Ishikawa (cell line): ENCODE data around the gene NSL1.

Experiments
- CEBPB ChIP-seq: IDR thresholded peaks from 2 replicates; pipeline ENCODE4 v1.6.1; 2012
- CREB1 ChIP-seq: IDR thresholded peaks from 2 replicates; pipeline ENCODE4 v1.6.1; 2012; ENCODE audit warnings: low read depth
- EGR1 ChIP-seq: IDR thresholded peaks from 2 replicates; pipeline ENCODE4 v1.6.1; 2012
- EP300 ChIP-seq: IDR thresholded peaks from 2 replicates; pipeline ENCODE4 v1.6.1; 2012; ENCODE audit warnings: borderline replicate concordance
- FOXM1 ChIP-seq: IDR thresholded peaks from 2 replicates; pipeline ENCODE4 v1.6.1; 2012; ENCODE audit warnings: low read depth, borderline replicate concordance
- NFIC ChIP-seq: IDR thresholded peaks from 2 replicates; pipeline ENCODE4 v1.6.1; 2012
- RAD21 ChIP-seq: IDR thresholded peaks from 2 replicates; pipeline ENCODE4 v1.6.1; 2012; ENCODE audit warnings: low read depth
- REST ChIP-seq: IDR thresholded peaks from 2 replicates; pipeline ENCODE4 v1.6.1; 2012; ENCODE audit warnings: low read depth, mild to moderate bottlenecking
- TAF1 ChIP-seq: IDR thresholded peaks from 2 replicates; pipeline ENCODE4 v1.6.1; 2012; ENCODE audit warnings: low read depth, mild to moderate bottlenecking
- TCF12 ChIP-seq: IDR thresholded peaks from 2 replicates; pipeline ENCODE4 v1.6.1; 2012; ENCODE audit warnings: low read depth
- TEAD4 ChIP-seq: IDR thresholded peaks from 2 replicates; pipeline ENCODE4 v1.6.1; 2012
- USF1 ChIP-seq: IDR thresholded peaks from 2 replicates; pipeline ENCODE4 v1.6.1; 2012
- YY1 ChIP-seq: IDR thresholded peaks from 2 replicates; pipeline ENCODE4 v1.6.1; 2012; ENCODE audit warnings: low read depth
- ZBTB7A ChIP-seq: IDR thresholded peaks from 2 replicates; pipeline ENCODE4 v1.6.1; 2012; ENCODE audit warnings: low read depth
- TF ChIP-seq, protein P1 (sequence below): IDR thresholded peaks from 2 replicates; pipeline ENCODE4 v1.6.1; 2012

NSL1 gene

GRCh38 chr1:212686069-212686468 is 105.5 kb downstream of the NSL1 start:
- no peak for TF ChIP-seq TCF12
- TF ChIP-seq, protein P1, sequence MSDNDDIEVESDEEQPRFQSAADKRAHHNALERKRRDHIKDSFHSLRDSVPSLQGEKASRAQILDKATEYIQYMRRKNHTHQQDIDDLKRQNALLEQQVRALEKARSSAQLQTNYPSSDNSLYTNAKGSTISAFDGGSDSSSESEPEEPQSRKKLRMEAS, result no peak
- TF ChIP-seq ZBTB7A, result no peak
- TF ChIP-seq REST, result no peak
- no peak for TF ChIP-seq YY1
- no peak for TF ChIP-seq NFIC
- TF ChIP-seq FOXM1, result no peak

DNA sequence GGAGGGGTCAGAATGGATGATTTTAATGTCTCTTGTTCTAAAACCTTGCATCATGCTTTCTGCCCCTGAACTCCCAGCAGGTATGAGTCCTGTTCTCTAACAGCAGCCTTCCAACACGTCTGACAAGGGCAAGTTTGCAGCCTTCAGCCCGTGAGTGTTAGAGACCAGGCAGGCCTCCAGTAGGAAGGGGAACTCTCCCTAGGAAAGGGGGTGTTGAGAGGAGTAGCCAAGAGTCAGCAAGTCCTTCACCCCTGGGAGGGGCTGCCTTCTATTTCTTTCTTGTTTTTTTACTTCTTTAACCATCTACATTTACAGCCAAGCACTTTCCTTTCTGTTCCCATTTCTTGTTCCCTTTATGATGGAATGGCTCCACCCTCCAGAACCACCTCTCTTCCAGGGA is 106.1 kb downstream of the NSL1 start:
- TF ChIP-seq USF1, result no peak
- TF ChIP-seq, protein P1, result no peak
- no peak for TF ChIP-seq ZBTB7A
- no peak for TF ChIP-seq YY1
- no peak for TF ChIP-seq REST
- TF ChIP-seq TAF1, result no peak
- no peak for TF ChIP-seq FOXM1
- TF ChIP-seq RAD21, result no peak
- no peak for TF ChIP-seq CREB1
- no peak for TF ChIP-seq NFIC
- TF ChIP-seq EGR1, result no peak
- TF ChIP-seq CEBPB, result no peak
- no peak for TF ChIP-seq TCF12
- TF ChIP-seq EP300, result no peak
- no peak for TF ChIP-seq TEAD4

- TF ChIP-seq EP300 (no peak), TEAD4 (no peak), EGR1 (no peak), FOXM1 (no peak), YY1 (no peak), USF1 (no peak), NFIC (no peak), REST (no peak), TAF1 (no peak), TCF12 (no peak)
These were observed 107.0 kb downstream of the NSL1 start for GRCh38 chr1:212684521-212685090.

GRCh38 chr1:212684076-212684475 is 107.5 kb downstream of the NSL1 start:
- TF ChIP-seq EP300 (no peak), YY1 (no peak), RAD21 (no peak)

DNA sequence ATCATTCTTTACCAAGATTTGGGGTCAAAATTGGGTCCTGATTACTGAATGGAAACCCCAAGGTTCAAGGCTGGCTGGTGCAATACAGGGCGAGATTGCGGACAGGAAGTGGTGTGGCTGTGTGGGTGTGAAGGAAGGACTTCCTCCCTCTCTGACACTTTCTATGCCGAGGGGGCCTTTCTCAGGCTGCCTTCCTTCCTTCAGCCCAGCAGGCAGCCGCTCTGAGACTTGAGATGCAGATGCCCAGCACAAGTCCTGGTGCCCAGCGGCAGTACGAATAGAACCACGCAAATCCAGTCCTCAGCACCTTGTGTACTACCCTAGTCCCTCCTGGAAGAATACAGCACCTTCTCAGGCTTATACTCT is 108.2 kb downstream of the NSL1 start:
- TF ChIP-seq, protein P1, result no peak
- TF ChIP-seq ZBTB7A, result no peak
- no peak for TF ChIP-seq EP300
- no peak for TF ChIP-seq REST
- no peak for TF ChIP-seq EGR1
- no peak for TF ChIP-seq TCF12
- no peak for TF ChIP-seq FOXM1
- TF ChIP-seq NFIC, result no peak
- TF ChIP-seq CEBPB, result no peak
- no peak for TF ChIP-seq USF1
- no peak for TF ChIP-seq YY1
- no peak for TF ChIP-seq CREB1
- TF ChIP-seq TEAD4, result no peak
- TF ChIP-seq TAF1, result no peak
- TF ChIP-seq RAD21, result no peak
